ENCODE measurements around the gene OTUD5. TPM values are rescaled to one million over a fixed set of nuclear protein-coding genes. Genes with fewer than 3 reads are reported as not detected.
A peak's percentile ranks its signal among the peaks of the same experiment; 100 is the strongest.

OTUD5 gene
- total RNA-seq, 4 donors from 2014 or later: 39.4 to 96.9 (median 40.6) TPM

DNA sequence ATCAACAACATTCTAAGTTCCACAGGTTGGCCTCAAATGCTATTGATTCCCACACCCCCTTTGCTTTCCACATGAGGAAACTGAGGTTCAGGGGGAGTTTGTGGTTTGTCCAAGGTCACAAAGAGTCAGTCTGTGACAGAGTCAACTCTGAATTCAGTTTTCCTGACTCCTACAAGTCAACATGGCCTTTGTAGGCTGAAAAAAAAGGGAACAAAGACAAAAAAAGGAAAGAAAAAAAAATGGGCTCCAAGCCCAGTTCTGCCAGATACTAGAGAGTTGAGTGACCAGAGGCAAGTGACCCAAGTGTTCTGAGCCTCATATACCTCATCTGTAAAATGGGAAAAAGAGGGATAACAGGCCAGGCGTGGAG is 22.1 kb downstream of the OTUD5 start:
- H3K9me3 ChIP-seq: no peaks in the 10 kb centered on the region
- no peaks in the 10 kb centered on the region for H3K36me3 ChIP-seq
- H3K27me3 ChIP-seq: no peaks in the 10 kb centered on the region
- DNase-seq: no peak
- peaks cover 0 to 17% (median 1%) of the 10 kb centered on the region in 4 donors for H3K4me1 ChIP-seq
- 74% methylated on average over 1 of the region's 1 CpG; no CpG with 5 or more reads in 1 of the 2 donors for WGBS, 2 donors (ENCODE audit: low coverage in 1 of 2)
- in situ Hi-C loops (cut with MboI; ENCODE audit: low pct_ligation_motif_present in 1 of 4, low pct_unique_long_range_greater_than_20kb in 1 of 4, low sequenced_read_pairs in 3 of 4) (no loop called here), intact Hi-C loops (cut with DNase I; ENCODE audit: low total_unique reads) (no loop called here)
- peak overlapping the region in 1 of 4 donors; percentile 30 for H3K27ac ChIP-seq
- no peak overlapping the region for H3K4me3 ChIP-seq
- TF ChIP-seq EP300 (IDR thresholded peaks at IDR 0.05; ENCODE audit: low read depth) (no peak), CTCF (IDR thresholded peaks at IDR 0.05) (no peak), POLR2AphosphoS5 (IDR thresholded peaks at IDR 0.05) (no peak), POLR2A (IDR thresholded peaks at IDR 0.05) (no peak)

DNA sequence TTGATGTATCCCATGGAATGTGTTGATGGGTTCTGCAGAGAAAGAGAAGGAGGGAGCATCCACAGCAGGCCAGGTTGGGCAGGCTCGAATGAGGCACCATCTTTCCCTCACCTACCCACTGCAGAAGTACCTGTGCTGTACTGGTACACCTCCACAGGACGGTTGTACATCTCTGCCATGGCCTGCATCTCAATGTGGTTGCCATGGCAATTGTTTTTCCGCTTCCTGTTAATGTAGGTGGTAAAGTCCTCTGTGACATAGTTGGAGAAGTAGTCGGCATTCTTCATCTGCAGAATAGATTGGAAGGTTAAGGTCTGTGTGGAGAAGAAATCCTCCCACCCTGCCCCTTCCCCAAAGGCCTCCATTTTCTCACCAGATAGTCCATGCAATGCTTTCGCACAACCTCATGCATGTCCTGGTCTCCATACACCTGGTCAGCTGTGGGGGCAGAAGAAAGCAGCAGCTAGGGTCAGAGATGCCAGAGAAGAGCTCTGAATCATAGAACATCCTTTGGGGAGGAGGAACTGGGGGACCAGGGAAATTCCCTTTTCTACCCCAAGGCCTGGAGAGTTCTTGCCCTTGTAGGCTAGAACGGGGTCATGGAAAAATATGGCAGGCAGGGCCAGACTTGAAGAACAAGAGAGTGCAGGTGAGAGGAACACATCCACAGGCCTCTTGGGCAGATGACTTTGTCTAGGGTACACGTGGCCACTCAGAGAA is 22.7 kb downstream of the OTUD5 start:
- Histone ChIP-seq H3K36me3 (peaks cover 0 to 4% (median 0%) of the 10 kb centered on the region in 4 donors), H3K4me3 (no peak overlapping the region), H3K4me1 (peaks cover 0 to 17% (median 1%) of the 10 kb centered on the region in 4 donors), H3K27me3 (no peaks in the 10 kb centered on the region), H3K27ac (peak overlapping the region in 1 of 4 donors; percentile 30), H3K9me3 (no peaks in the 10 kb centered on the region)
- 71% methylated on average over 7 of the region's 7 CpGs; no CpG with 5 or more reads in 1 of the 2 donors for WGBS, 2 donors (ENCODE audit: low coverage in 1 of 2)
- intact Hi-C loops (cut with DNase I; ENCODE audit: low total_unique reads) (no loop called here), in situ Hi-C loops (cut with MboI; ENCODE audit: low pct_ligation_motif_present in 1 of 4, low pct_unique_long_range_greater_than_20kb in 1 of 4, low sequenced_read_pairs in 3 of 4) (no loop called here)
- TF ChIP-seq POLR2A (IDR thresholded peaks at IDR 0.05) (no peak), EP300 (IDR thresholded peaks at IDR 0.05; ENCODE audit: low read depth) (no peak), CTCF (IDR thresholded peaks at IDR 0.05) (no peak), POLR2AphosphoS5 (IDR thresholded peaks at IDR 0.05) (no peak)
- no peak for DNase-seq

GRCh38 chrX:48933757-48934156 is 23.6 kb downstream of the OTUD5 start:
- 74 to 75% methylated on average over 2 of the region's 2 CpGs for WGBS, 2 donors (ENCODE audit: low coverage in 1 of 2)
- Histone ChIP-seq H3K27me3 (no peaks in the 10 kb centered on the region), H3K27ac (peak overlapping the region in 1 of 4 donors; percentile 30), H3K36me3 (peaks cover 0 to 4% (median 0%) of the 10 kb centered on the region in 4 donors), H3K4me1 (peaks cover 0 to 14% (median 1%) of the 10 kb centered on the region in 4 donors), H3K4me3 (no peak overlapping the region), H3K9me3 (no peaks in the 10 kb centered on the region)
- intact Hi-C loops (cut with DNase I; ENCODE audit: low total_unique reads) (no loop called here), in situ Hi-C loops (cut with MboI; ENCODE audit: low pct_ligation_motif_present in 1 of 4, low pct_unique_long_range_greater_than_20kb in 1 of 4, low sequenced_read_pairs in 3 of 4) (no loop called here)
- TF ChIP-seq EP300 (IDR thresholded peaks at IDR 0.05; ENCODE audit: low read depth): no peak
- TF ChIP-seq POLR2AphosphoS5 (IDR thresholded peaks at IDR 0.05): no peak
- TF ChIP-seq POLR2A (IDR thresholded peaks at IDR 0.05): no peak
- no peak for TF ChIP-seq CTCF (IDR thresholded peaks at IDR 0.05)
- no peak for DNase-seq

DNA sequence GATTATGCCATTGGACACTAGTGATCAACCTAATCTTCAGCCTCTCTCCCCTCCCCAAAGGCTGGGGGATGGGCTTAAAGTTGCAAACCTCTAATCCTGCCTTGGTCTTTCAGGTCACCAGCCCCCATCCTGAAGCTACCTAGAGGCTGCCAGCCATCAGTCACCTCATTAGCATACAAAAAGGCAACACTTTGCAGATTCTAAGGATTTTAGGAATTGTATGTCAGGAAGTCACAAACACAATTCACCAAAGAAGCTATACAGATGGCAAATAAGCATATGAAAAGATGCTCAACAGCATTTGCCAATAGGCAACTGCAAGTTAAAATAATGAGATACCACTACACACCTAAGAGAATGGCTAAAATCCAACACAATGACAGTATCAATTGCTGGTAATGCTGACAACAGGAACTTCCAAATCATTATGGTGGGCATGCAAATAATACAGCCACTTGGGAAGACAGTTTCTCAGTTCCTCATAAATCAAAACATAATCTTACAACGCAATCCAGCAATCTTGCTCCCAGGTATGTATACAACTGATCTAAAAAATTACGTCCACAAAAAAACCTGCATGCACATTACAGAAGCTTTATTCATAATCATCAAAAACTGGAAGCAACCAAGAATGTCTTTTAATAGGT is 29.5 kb downstream of the OTUD5 start:
- H3K27me3 ChIP-seq: no peaks in the 10 kb centered on the region
- WGBS, 2 donors (ENCODE audit: low coverage in 1 of 2): 60% methylated on average over 2 of the region's 2 CpGs; no CpG with 5 or more reads in 1 of the 2 donors
- DNase-seq: no peak
- intact Hi-C loops (cut with DNase I; ENCODE audit: low total_unique reads): no loop called here
- H3K4me1 ChIP-seq: no peaks in the 10 kb centered on the region
- H3K27ac ChIP-seq: no peak overlapping the region
- no peak for TF ChIP-seq CTCF (IDR thresholded peaks at IDR 0.05)
- in situ Hi-C loops (cut with MboI; ENCODE audit: low pct_ligation_motif_present in 1 of 4, low pct_unique_long_range_greater_than_20kb in 1 of 4, low sequenced_read_pairs in 3 of 4): no loop called here
- H3K9me3 ChIP-seq: no peaks in the 10 kb centered on the region
- H3K36me3 ChIP-seq: peaks cover 0 to 8% (median 0%) of the 10 kb centered on the region in 4 donors
- no peak overlapping the region for H3K4me3 ChIP-seq
